ENCODE results near the gene HOXC12.

Gene HOXC12

GRCh38 chr12:53941187-53941586 is 13.5 kb upstream of the HOXC12 start:
- no peak for DNase-seq

DNA sequence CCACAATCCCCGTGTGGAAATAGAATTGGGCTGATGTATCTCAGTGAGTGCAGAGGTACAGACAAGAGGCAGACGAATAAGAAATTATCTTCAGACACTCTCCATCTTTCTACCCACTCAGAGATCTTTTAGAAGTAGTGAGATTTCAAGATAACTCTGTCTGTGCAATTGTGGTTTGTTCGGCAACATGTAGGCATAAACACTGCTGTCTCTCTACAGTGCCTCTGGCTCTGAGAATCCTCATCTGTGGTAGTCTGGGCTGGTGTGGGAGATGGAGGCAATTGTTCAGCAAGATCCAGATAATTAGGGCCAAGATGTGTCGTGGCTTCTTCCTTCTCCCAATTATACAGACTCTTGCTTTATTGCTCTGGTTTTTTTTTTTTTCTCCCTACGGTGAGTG is 13.0 kb upstream of the HOXC12 start:
- no peak for DNase-seq

DNA sequence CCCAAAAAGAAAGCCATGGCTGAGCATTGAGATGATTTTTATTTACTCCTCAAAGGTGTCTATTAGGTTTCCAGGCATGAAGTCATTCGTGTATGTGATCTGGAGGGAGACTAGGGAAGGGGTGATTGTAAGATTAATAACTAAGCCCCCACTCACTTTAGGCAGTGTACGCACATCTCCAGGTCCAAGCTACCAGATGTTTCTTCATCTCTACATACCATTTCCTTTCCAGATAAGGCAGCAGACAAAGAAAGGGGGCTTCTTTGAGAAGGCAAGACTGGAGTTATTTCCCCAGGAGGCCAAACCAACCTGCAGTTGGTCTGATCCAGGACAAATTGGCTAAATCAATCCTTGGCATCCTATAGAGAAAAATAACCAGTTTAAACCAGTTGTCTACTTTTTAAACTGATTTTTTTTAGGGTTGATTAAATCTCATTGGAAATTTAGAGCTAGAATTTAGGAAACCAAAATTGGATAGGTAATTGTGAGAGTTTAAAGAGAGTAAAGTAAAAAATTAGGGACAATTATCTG is 12.2 kb upstream of the HOXC12 start:
- DNase-seq, result no peak

DNA sequence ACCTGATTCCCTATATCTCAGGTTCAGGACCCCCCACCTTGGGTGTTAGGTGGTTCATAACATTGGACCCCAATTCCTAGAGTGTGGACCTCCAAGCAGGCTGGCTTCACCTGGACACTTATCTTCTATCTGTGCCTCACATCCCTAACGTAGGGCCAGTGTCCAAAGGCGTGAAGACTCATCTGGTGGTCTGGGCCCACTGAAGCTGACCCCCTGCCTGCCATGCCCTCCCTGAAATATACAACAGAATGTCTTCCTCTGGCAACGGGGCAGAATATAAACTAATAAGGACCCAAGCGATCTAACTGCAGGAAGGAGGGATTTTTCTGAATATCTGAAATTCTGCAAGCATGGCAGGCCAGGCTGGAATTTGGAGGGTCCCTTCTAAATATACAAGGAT is 10.5 kb upstream of the HOXC12 start:
- DNase-seq, result no peak

DNA sequence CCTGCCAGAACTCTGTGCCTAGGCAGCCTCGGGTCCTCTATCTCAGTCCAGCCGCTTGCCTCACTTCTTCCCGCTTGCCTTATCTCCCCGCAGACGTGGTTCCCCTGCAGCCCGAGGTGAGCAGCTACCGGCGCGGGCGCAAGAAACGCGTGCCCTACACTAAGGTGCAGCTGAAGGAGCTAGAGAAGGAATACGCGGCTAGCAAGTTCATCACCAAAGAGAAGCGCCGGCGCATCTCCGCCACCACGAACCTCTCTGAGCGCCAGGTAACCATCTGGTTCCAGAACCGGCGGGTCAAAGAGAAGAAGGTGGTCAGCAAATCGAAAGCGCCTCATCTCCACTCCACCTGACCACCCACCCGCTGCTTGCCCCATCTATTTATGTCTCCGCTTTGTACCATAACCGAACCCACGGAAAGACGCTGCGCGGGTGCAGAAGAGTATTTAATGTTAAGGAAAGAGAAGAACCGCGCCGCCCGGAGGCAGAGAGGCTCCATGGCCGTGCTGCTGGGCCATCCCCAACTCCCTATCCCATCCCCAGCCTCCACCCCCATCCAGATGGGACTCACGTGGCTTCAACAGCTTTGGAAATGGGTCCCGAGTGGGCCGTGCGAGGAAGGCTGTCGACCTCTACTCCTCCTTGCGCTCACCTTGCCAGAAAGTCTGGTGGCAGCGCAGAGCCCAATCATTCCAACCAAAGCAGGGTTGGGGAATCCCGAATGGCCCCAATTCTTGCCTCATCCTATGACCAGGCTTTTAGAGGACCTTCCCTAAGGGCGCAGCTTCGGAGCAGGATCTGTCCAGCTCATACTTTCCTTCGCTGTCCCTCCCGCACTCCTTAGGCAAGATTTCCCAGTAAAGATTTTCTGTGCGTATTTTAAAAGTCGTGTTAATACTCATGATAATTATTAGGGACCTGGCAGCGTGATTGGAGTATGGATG is 9.5 kb upstream of the HOXC12 start:
- no peak for DNase-seq

GRCh38 chr12:53947743-53948142 is 7.0 kb upstream of the HOXC12 start:
- DNase-seq, result no peak

DNA sequence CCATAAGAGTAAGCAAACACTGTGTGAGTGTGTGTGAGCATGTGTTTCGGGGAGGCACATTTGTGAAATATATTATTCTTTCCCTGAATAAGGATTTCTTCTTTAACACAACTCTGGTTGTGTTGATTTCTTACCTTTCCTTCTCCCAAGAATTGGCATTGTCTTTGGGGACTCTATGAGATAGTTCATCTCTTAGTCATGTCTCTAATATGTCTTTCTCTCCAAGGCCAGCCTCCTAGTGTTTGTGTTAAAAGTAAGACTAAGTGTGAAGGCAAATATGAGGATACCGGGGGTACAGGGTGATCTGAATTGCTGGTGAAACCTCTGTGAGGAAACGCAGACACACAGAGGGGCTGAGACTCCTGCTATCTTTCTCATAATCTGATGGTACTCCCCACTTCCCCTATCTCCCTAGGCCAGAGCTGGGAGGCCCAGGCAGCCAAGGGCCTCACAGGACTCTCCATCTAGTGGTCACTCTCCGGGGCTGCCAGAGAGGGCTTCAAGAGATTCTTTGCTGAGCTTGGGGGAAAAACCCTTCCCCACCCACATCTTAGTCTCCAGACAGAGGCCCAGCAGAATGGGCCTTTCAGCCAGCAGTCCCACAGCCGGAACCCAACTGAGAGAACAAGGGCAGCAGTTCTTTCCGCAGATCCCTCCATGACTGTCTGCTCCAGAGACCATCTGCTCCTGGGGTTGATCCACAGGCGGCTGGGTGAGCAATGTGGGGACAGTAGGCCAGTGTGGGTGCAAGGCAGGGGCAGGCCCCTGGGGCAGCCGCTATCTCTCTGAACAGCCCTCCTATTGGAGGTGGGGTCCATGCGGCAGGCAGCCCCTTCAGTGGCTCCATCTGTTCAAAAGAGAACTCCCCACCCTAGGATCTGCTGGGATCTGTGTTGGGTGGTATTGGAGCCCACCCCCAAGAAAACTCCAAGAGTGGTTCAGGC is 5.8 kb upstream of the HOXC12 start:
- peak; percentile 53 for DNase-seq

- no peak for DNase-seq
Observed at GRCh38 chr12:53949631-53950436, 4.9 kb upstream of the HOXC12 start.

DNA sequence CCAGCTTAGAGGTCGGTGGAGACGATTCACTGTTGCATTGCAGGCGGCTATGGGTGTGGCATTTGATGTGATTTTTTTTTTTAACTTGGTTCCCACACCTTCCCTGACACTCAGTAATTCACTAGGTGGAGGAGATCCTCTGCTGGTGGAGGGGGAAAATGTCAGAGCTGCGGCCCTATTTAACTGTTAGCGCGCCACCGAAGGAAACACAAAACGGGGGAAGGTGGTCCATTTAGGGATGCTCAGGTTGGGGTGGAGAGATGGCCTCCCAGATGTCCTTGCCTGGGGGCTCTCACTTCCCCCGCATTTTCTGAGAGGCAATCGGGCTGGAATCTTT is 4.3 kb upstream of the HOXC12 start:
- peak; percentile 46 for DNase-seq

DNA sequence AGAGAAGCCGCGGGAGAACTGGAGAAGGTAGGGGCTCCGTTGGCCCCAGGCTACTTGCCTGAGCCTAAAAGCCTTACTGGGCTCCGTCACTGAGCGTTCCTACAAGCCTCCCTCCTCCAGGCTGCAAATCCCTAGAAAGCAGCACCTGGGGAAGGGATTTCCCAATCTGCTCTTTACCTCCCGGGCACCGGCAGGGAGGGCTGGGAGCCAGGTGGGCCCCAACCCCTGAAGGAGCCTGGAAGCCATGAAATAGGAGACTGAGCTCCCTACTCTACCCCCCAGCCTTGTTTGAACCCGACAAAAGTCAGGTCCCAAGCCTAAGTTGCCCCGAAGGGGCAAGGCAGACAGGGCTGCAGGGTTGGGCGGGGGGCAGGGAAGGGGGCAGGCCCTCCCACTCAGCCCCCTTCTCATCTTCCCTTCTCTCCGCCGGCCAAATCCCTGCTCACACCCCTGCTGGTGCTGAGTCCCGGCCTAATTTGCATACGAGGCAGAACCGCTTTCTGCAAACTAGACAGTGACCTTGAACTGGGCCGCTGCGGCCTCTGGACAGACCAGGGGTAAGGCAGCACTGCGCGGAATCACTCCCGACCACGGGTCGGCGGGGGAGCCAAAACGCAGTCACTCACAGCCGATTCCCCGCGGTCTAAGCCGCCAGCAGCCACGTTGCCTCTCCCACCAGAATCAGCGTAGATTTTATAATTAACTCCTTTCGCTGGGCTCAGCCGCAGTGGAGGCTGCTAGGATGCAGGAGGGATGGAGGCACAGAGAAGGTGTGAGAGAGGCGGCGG is 3.7 kb upstream of the HOXC12 start:
- DNase-seq, result no peak

DNA sequence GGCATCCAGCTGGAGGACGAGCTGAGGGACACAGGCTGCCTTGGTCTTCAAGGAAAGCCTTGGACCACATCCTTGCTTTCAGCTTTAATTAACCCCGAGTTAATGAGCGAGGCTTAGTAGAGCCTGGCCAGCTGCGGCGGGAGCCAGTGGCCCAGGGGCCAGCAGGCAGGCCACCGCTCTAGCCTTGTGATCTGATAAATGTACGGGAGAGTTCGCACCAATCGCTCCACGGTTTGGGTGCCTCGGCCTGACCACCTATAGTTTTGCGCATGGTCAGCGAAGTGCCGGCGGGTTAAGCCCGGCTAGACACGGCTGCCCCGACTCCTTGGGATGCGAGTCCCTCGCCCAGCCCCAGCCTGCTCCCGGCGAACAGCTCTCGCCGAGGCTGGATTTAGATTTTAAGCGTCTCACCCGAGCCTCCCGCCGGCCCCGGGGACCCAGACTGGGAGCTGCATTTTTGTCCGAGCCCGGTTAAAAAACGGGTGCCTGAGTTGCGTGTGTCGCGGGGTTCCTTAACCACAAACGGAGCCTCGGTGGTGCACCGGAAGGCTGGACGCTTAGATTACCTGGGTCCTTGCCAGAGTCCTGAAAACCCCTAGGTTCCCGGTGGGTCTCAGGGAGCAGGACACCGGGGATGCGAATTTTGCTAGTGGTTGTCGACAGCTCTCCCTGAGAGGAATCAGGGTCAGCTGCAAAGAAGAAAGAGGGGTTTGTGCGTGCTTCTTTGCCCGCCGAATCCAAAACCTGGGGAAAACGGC is 2.9 kb upstream of the HOXC12 start:
- no peak for DNase-seq

DNA sequence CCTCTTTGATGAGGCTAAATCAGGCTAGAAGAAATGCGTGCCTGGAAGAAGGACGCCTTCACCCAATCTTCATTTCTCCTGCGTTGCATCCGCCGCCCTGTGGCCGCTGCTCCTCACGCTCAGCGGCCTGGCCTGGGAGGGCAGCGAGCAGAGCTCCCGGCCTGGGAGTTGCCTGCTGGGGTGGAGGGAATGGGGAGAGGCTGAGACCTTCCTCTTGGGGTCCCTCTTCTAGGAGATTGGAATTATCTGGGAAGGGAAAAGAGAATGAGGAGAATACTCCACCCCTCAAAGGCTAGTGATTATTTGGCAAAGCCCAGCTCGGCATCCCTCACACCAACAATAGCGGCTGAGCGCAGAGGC is 2.4 kb upstream of the HOXC12 start:
- DNase-seq, result no peak

DNA sequence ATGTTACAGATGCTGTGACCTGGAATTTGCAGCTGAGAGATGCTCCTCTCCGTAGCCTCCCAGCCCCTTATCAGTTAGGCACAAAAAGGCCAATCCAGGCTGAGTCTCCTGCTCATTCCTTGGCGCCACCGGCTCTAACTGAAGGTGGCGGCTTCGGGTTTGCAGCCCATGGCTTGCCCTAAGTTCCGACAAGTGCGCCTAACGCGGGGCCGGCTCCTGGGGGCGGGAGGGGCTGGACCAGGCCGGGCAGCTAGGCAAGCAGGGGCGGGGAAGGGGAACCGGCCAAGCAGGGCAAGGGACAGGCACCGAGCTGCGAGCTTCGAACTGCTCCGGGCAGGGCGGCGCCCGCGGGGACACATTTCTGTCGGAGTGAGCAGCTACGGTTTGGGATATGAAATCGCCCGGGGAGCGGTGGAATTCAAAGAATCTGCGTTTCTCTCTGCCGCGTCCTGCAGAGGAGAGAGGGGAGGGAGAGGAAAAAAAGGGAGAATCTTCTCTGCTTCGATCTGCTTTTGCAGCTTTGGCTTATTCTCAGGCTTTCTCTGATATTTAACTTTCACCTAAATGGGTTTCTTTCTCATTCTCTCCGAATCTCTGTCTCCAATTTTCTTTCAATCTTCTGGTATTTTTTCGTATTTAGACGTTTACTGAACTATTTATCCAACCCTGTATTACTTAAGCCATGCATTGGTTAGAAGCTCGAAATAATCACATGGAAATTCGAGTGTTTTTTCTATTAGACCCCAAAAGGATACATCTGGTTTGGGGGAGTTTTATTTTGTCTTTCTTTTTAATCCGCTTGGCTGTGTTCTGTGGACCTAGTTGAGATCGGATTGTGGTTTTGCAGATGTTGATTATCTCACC is 1.6 kb upstream of the HOXC12 start:
- DNase-seq, result peak; percentile 93

DNA sequence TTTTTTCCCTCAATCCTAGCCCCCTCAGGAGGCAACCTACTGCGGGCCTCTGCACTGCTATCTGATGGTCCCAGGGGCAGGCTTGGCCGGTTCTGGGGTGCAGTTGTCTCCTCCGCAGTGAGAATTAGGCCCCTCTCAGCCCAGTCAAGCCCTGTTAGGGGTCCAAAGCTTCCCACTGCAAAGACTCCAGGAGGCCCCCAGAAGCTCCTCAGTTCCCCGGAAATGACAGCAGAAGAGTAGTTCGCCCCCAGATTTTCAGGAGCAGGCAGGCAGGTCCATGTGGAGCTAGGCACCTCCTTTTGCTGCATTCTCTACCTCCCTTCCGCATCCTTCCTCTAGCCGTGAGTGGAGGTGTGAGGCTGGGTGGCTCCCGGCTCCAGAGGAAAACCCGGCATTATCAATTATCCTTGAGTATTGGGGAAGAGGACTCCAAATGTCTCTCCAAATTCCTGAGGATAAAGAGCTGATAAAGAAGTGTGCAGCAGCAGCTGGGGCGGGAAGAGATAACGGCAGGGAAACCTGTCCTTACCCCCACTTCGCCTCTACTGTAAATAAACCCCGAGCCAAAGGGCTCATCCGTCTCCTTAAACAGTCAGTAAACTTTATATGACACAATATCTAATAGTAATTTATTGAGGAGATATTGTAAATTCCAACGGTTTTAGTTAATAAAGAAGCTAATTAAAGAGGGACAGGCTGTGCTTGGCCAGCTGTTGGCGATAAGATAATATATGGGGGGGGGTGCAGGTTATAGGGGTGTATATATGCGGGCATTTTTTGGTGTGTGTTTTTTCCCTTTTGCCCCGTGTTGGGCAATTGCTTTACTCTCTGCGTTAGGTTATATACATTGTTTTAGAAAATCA is 641 bp upstream of the HOXC12 start:
- DNase-seq, result no peak

- DNase-seq, result no peak
Observed at GRCh38 chr12:53955036-53955775, 503 bp downstream of the HOXC12 start.

DNA sequence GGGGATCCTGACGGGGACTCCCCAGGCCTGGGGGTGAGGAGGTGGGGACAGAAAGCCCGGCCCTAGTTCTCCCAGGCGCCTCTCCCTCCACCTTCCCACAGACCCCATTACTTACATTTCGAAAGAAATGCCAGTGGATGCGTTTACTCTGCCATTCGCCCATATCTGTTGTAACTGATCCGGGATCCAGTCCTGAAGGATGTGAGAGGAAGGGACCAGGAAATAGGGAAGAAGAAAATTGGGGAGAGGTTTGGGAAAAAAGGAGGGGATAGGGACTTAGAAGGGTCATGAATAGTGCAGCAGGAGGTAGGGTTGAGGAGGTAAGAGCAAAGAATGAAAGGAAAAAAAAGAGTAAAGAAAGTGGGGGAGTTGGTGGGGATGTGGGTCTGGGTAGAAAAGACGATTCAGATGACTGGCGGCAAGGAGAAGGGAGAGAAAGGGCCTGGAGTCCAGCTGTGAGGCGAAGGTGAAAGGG is 1.1 kb downstream of the HOXC12 start:
- DNase-seq, result no peak

DNA sequence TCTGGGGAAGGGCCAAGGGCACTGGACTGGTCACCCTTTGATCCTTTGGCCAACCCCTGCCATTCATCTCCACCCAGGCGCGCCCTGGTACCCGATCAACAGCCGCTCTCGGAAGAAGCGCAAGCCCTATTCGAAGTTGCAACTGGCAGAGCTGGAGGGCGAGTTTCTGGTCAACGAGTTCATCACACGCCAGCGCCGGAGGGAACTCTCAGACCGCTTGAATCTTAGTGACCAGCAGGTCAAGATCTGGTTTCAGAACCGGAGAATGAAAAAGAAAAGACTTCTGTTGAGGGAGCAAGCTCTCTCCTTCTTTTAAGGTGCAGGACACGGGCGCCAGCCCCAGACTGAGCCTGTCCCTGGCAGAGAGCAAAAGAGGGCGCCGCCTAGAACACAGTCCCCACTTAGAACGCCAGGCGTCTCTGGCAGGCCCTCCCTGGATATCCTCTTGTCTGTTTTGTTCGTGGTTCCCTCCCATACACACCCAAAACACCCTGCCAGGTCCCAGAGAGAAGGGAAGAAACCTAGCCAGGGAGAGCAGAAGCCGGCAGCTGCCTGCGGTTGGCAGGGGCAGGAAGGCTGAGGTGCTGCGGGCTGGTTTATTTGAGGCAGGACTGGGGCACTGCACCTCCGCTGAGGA is 1.7 kb downstream of the HOXC12 start:
- no peak for DNase-seq

Measured in 8988T (cell line).